PC-3 (cell line): ENCODE data around the gene NIN. TPM values are rescaled to one million over a fixed set of nuclear protein-coding genes. Genes with fewer than 3 reads are reported as not detected.

Experiments used
- ATAC-seq: fragments of 200-7000 bp; cut with Tn5 transposase; 2 replicates; pipeline ENCODE4 v1.9.1; 2020; ENCODE audit warnings: mild to moderate bottlenecking, moderate library complexity
- BruUV-seq: library from RNA; stranded (reverse); fragments of 400-500 nt; replicated peaks from 2 replicates; lab custom pipeline; 2021; lab: Mats Ljungman, UMichigan
- CTCF ChIA-PET: fragments of 300-600 bp; sonication (Branson Sonifier 250); formaldehyde crosslinking; loops from one replicate; lab custom pipeline; 2022; ENCODE audit warnings: antibody characterized with exemption; lab: Charles Lee
- POLR2A ChIA-PET: fragments of 300-600 bp; sonication (Branson Sonifier 250); formaldehyde crosslinking; loops from one replicate; lab custom pipeline; 2022; ENCODE audit warnings: antibody characterized with exemption; ENCODE audit not compliant: unreplicated experiment; lab: Charles Lee
- DNase-seq: peaks from one replicate; pipeline ENCODE4 v3.0.0-alpha.2; 2015
- H2AFZ ChIP-seq: fragments of 300-600 bp; sonication (generic); 2 replicates; pipeline ENCODE4 v1.6.0; 2016; ENCODE audit warnings: antibody characterized with exemption, low read length
- H3F3A ChIP-seq: fragments of 300-600 bp; sonication (generic); one replicate; pipeline ENCODE4 v1.6.0; 2017; ENCODE audit warnings: antibody characterized with exemption, low read length, control low read depth, mild to moderate bottlenecking; ENCODE audit not compliant: unreplicated experiment
- H3K27ac ChIP-seq: fragments of 300-600 bp; sonication (generic); 2 replicates; pipeline ENCODE4 v1.5.1; 2016; ENCODE audit warnings: mild to moderate bottlenecking, low read length
- H3K27me3 ChIP-seq: fragments of 300-600 bp; sonication (generic); 2 replicates; pipeline ENCODE4 v1.6.1; 2016; ENCODE audit warnings: low read length, mixed read lengths
- H3K36me3 ChIP-seq: fragments of 300-600 bp; sonication (generic); 2 replicates; pipeline ENCODE4 v1.6.1; 2016; ENCODE audit warnings: low read depth, mixed run types, low read length, mixed read lengths
- H3K4me1 ChIP-seq: fragments of 300-600 bp; sonication (generic); 2 replicates; pipeline ENCODE4 v1.5.1; 2016; ENCODE audit warnings: low read length; ENCODE audit not compliant: insufficient read depth
- H3K4me2 ChIP-seq: fragments of 300-600 bp; sonication (generic); 2 replicates; pipeline ENCODE4 v1.6.0; 2016; ENCODE audit warnings: low read length
- H3K4me3 ChIP-seq: fragments of 300-600 bp; sonication (generic); 2 replicates; pipeline ENCODE4 v1.5.1; 2016; ENCODE audit warnings: mild to moderate bottlenecking, low read length, mixed read lengths
- H3K79me2 ChIP-seq: fragments of 300-600 bp; sonication (generic); 2 replicates; pipeline ENCODE4 v1.6.1; 2017; ENCODE audit warnings: low read length, mixed read lengths
- H3K9ac ChIP-seq: fragments of 300-600 bp; sonication (generic); 2 replicates; pipeline ENCODE4 v1.6.0; 2016; ENCODE audit warnings: mild to moderate bottlenecking, low read length
- H3K9me2 ChIP-seq: fragments of 300-600 bp; sonication (generic); replicated peaks from 2 replicates; pipeline ENCODE4 v1.6.1; 2016; ENCODE audit warnings: mixed run types, low read length, mixed read lengths
- H3K9me3 ChIP-seq: fragments of 300-600 bp; sonication (generic); 2 replicates; pipeline ENCODE4 v1.6.1; 2016; ENCODE audit warnings: low read length, mixed read lengths
- H4K20me1 ChIP-seq: fragments of 300-600 bp; sonication (generic); 2 replicates; pipeline ENCODE4 v1.6.1; 2016; ENCODE audit warnings: low read length, mixed read lengths
- CTCF ChIP-seq: fragments of 300-600 bp; sonication (generic); conservative IDR thresholded peaks from 2 replicates; pipeline ENCODE4 v1.5.1; 2017; ENCODE audit warnings: antibody characterized with exemption, low read depth, mild to moderate bottlenecking, low read length
- EZH2 ChIP-seq: fragments of 300-600 bp; sonication (generic); IDR thresholded peaks from one replicate; pipeline ENCODE4 v1.6.1; 2017; ENCODE audit warnings: antibody characterized with exemption, mild to moderate bottlenecking, low read length; ENCODE audit not compliant: unreplicated experiment
- EZH2phosphoT487 ChIP-seq: fragments of 300-600 bp; sonication (generic); IDR thresholded peaks from 2 replicates; pipeline ENCODE4 v1.6.1; 2018; ENCODE audit warnings: mild to moderate bottlenecking, antibody characterized with exemption, low read length, borderline replicate concordance
- intact Hi-C: fragments of 100-400 bp; cut with micrococcal nuclease; formaldehyde crosslinking; loops from 2 replicates; pipeline ENCODE4 v1.9.0; 2023
- total RNA-seq: library from RNA; depleted of rRNA; stranded (reverse); fragments of >200 nt; gene quantifications from 2 replicates; pipeline ENCODE4 v1.2.3, GENCODE V29; 2014

NIN gene
- total RNA-seq, 1 experiment from 2014 or later, result 34.3 TPM

GRCh38 chr14:50778721-50779483, 52.1 kb downstream of the NIN start:
- H3K27ac ChIP-seq, result no peak overlapping the region
- H2AFZ ChIP-seq, result no peak overlapping the region
- BruUV-seq, result no TSS peak
- H3F3A ChIP-seq, result peaks cover 9% of the 10 kb centered on the region
- no peaks in the 10 kb centered on the region for H3K9me2 ChIP-seq
- H3K9ac ChIP-seq, result no peak overlapping the region
- ATAC-seq (peak; percentile 6; the same call in 1 of the 2 replicates), DNase-seq (no peak)
- TF ChIP-seq EZH2 (no peak), EZH2phosphoT487 (no peak), CTCF (no peak)
- H3K4me3 ChIP-seq, result no peak overlapping the region
- H3K36me3 ChIP-seq, result no peaks in the 10 kb centered on the region
- ChIA-PET POLR2A (interaction anchor here (0.6 kb wide), 1 partner anchor 52 kb away, joined by 4 read pairs; the partner anchor contains the start of gene NIN), CTCF (interaction anchor here (1.0 to 4.2 kb wide), 2 partner anchors 81 to 177 kb away, joined by 3 to 84 read pairs; no protein-coding TSS in a partner anchor)
- H3K27me3 ChIP-seq, result no peaks in the 10 kb centered on the region
- H3K9me3 ChIP-seq, result no peaks in the 10 kb centered on the region
- H4K20me1 ChIP-seq, result no peaks in the 10 kb centered on the region
- no peaks in the 10 kb centered on the region for H3K79me2 ChIP-seq
- peaks cover 37% of the 10 kb centered on the region for H3K4me1 ChIP-seq
- intact Hi-C loops, result loop anchor here (1.0 to 10.0 kb wide), 6 partner anchors 65 to 458 kb away; no protein-coding TSS in a partner anchor
- no peak overlapping the region for H3K4me2 ChIP-seq

- BruUV-seq, result no TSS peak
- DNase-seq, result no peak
- no peak overlapping the region for H3K4me3 ChIP-seq
- CTCF ChIA-PET, result interaction anchor here (0.5 to 4.2 kb wide), 12 partner anchors 9 to 244 kb away, joined by 3 to 84 read pairs (median 6); partner anchors contain the start of gene MAP4K5
- no peak overlapping the region for H2AFZ ChIP-seq
- ATAC-seq, result no peak
- H3K9ac ChIP-seq, result no peak overlapping the region
- H3K9me3 ChIP-seq, result no peaks in the 10 kb centered on the region
- no peaks in the 10 kb centered on the region for H3K79me2 ChIP-seq
- H4K20me1 ChIP-seq, result no peaks in the 10 kb centered on the region
- no peak for TF ChIP-seq EZH2phosphoT487
- no peak for TF ChIP-seq CTCF
- no peak for TF ChIP-seq EZH2
- H3K9me2 ChIP-seq, result no peaks in the 10 kb centered on the region
- H3F3A ChIP-seq, result peaks cover 9% of the 10 kb centered on the region
- no peaks in the 10 kb centered on the region for H3K36me3 ChIP-seq
- H3K4me1 ChIP-seq, result peaks cover 43% of the 10 kb centered on the region
- H3K27ac ChIP-seq, result peak overlapping the region; percentile 83
- no peaks in the 10 kb centered on the region for H3K27me3 ChIP-seq
- peak overlapping the region; percentile 67 for H3K4me2 ChIP-seq
- POLR2A ChIA-PET, result interaction anchor here (0.6 to 1.2 kb wide), 5 partner anchors 49 to 1085 kb away, joined by 3 to 4 read pairs (median 3); partner anchors contain the start of genes ATL1 and NIN
- intact Hi-C loops, result loop anchor here (10.0 kb wide), 1 partner anchor 332 kb away; no protein-coding TSS in a partner anchor
Measured at GRCh38 chr14:50776522-50776921, 54.4 kb downstream of the NIN start.
